HCT116 (cell line): ENCODE data around the gene POLR2I. TPM values are rescaled to one million over a fixed set of nuclear protein-coding genes. Genes with fewer than 3 reads are reported as not detected.

Source experiments
- ATAC-seq: fragments of 200-7000 bp; cut with Tn5 transposase; 2 replicates; pipeline ENCODE4 v1.9.1; 2020; ENCODE audit warnings: mild to moderate bottlenecking, moderate library complexity
- BruUV-seq: library from RNA; stranded (reverse); fragments of 400-500 nt; replicated peaks from 2 replicates; lab custom pipeline; 2021; lab: Mats Ljungman, UMichigan
- CTCF ChIA-PET: fragments of 300-600 bp; sonication (Branson Sonifier 250); formaldehyde crosslinking; loops from one replicate; lab custom pipeline; 2021; ENCODE audit warnings: antibody characterized with exemption; lab: Charles Lee
- POLR2A ChIA-PET: fragments of 300-600, 350-600 bp; sonication (Branson Sonifier 250); formaldehyde crosslinking; loops from one replicate; lab custom pipeline; 2021; ENCODE audit warnings: antibody characterized with exemption; lab: Charles Lee
- RAD21 ChIA-PET, 2 experiments: fragments of 300-600 bp; sonication (Branson Sonifier 250); formaldehyde crosslinking; loops; one replicate each; lab custom pipeline; 2023; ENCODE audit warnings: low total read pairs in 2 of 2; ENCODE audit not compliant: uncharacterized antibody in 2 of 2, unreplicated experiment in 2 of 2, low non-redundant PET in 1 of 2; lab: Charles Lee
- DNase-seq: peaks from one replicate; pipeline ENCODE4 v3.0.0-alpha.2; 2010; ENCODE audit warnings: low read depth, low spot score
- H2AFZ ChIP-seq: fragments of 200-600 bp; shearing (Covaris generic), sonication (generic); 2 replicates; pipeline ENCODE4 v1.6.1; 2017; ENCODE audit warnings: low read depth, mixed run types, mixed read lengths, antibody characterized with exemption, low read length; ENCODE audit not compliant: poor library complexity, severe bottlenecking
- H3K27ac ChIP-seq: 2 replicates; pipeline ENCODE4 v1.5.1; 2012; ENCODE audit warnings: low read depth, low read length
- H3K27me3 ChIP-seq: fragments of 200-600 bp; sonication (generic); 2 replicates; pipeline ENCODE4 v1.6.1; 2016; ENCODE audit warnings: mixed run types, low read length, mixed read lengths; ENCODE audit not compliant: insufficient read depth
- H3K36me3 ChIP-seq, 2 experiments: fragments of 200-500 bp in 1 of 2; fragments of 200-600 bp in 1 of 2; sonication (Bioruptor generic) in 1 of 2; sonication (generic) in 1 of 2; 2 replicates each; pipeline versions ENCODE4 v1.5.1 to v1.6.1; 2014 to 2016; ENCODE audit warnings: low read length in 2 of 2, inconsistent platforms in 1 of 2, mixed read lengths in 1 of 2, mixed run types in 1 of 2; ENCODE audit not compliant: insufficient read depth in 2 of 2, control insufficient read depth in 1 of 2
- H3K4me1 ChIP-seq, 2 experiments: fragments of 200-600 bp in 1 of 2; sonication (generic) in 1 of 2; 2 replicates each; pipeline versions ENCODE4 v1.5.1 to v1.6.1; 2012 to 2017; ENCODE audit warnings: low read length in 2 of 2, inconsistent platforms in 1 of 2, mild to moderate bottlenecking in 1 of 2, mixed read lengths in 1 of 2, mixed run types in 1 of 2, moderate library complexity in 1 of 2; ENCODE audit not compliant: insufficient read depth in 2 of 2, control insufficient read depth in 1 of 2
- H3K4me2 ChIP-seq: fragments of 200-600 bp; sonication (generic); 2 replicates; pipeline ENCODE4 v1.6.1; 2017; ENCODE audit warnings: mixed run types, low read length, mixed read lengths
- H3K4me3 ChIP-seq, 2 experiments: fragments of 200-600 bp in 1 of 2; sonication (generic) in 1 of 2; replicated peaks in 1 of 2; 2 replicates each; pipeline ENCODE4 v1.5.1; 2011 to 2016; ENCODE audit warnings: low read length in 2 of 2, control low read depth in 1 of 2, low read depth in 1 of 2, mild to moderate bottlenecking in 1 of 2, mixed read lengths in 1 of 2, mixed run types in 1 of 2
- H3K79me2 ChIP-seq: fragments of 200-600 bp; sonication (generic); 2 replicates; pipeline ENCODE4 v1.6.1; 2017; ENCODE audit warnings: mild to moderate bottlenecking, mixed run types, low read length, moderate library complexity, mixed read lengths; ENCODE audit not compliant: insufficient read depth
- H3K9ac ChIP-seq: fragments of 200-600 bp; sonication (generic); 2 replicates; pipeline ENCODE4 v1.6.1; 2016; ENCODE audit warnings: low read length, mixed read lengths
- H3K9me2 ChIP-seq: fragments of 200-600 bp; sonication (generic), shearing (Covaris generic); 2 replicates; pipeline ENCODE4 v1.6.1; 2017; ENCODE audit warnings: mixed run types, mild to moderate bottlenecking, moderate library complexity; ENCODE audit not compliant: insufficient read depth
- H3K9me3 ChIP-seq, 2 experiments: fragments of 200-500 bp in 1 of 2; fragments of 200-600 bp in 1 of 2; sonication (Bioruptor generic) in 1 of 2; sonication (generic) in 1 of 2; 2 replicates each; pipeline ENCODE4 v1.6.1; 2014 to 2017; ENCODE audit warnings: low read length in 2 of 2, mixed read lengths in 2 of 2, inconsistent platforms in 1 of 2, low read depth in 1 of 2, mild to moderate bottlenecking in 1 of 2, mixed run types in 1 of 2, moderate library complexity in 1 of 2; ENCODE audit not compliant: control insufficient read depth in 1 of 2, insufficient read depth in 1 of 2
- H4K20me1 ChIP-seq: fragments of 200-600 bp; sonication (generic), shearing (Covaris generic); 2 replicates; pipeline ENCODE4 v1.6.1; 2017; ENCODE audit warnings: mixed run types, mild to moderate bottlenecking, moderate library complexity; ENCODE audit not compliant: insufficient read depth
- CEBPB ChIP-seq: IDR thresholded peaks from 2 replicates; pipeline ENCODE4 v1.6.1; 2012; ENCODE audit warnings: low read depth
- CTCF ChIP-seq, 3 experiments: fragments of 200-600 bp in 1 of 3; sonication (generic) in 1 of 3; IDR thresholded peaks in 2 of 3; conservative IDR thresholded peaks in 1 of 3; 2 replicates each; pipeline ENCODE4 v1.5.1; 2012 to 2017; ENCODE audit warnings: low read depth in 2 of 3, low read length in 2 of 3, antibody characterized with exemption in 1 of 3, borderline replicate concordance in 1 of 3, control low read depth in 1 of 3, mild to moderate bottlenecking in 1 of 3, mixed read lengths in 1 of 3, mixed run types in 1 of 3, moderate library complexity in 1 of 3; ENCODE audit not compliant: insufficient read depth in 1 of 3
- EGR1 ChIP-seq: IDR thresholded peaks from 2 replicates; pipeline ENCODE4 v1.6.1; 2012; ENCODE audit warnings: low read depth
- EZH2phosphoT487 ChIP-seq: fragments of 200-600 bp; IDR thresholded peaks from 2 replicates; pipeline ENCODE4 v1.6.1; 2018; ENCODE audit warnings: antibody characterized with exemption, borderline replicate concordance
- FOSL1 ChIP-seq: IDR thresholded peaks from 2 replicates; pipeline ENCODE4 v1.6.1; 2012; ENCODE audit warnings: low read depth
- RAD21 ChIP-seq: IDR thresholded peaks from 2 replicates; pipeline ENCODE4 v1.6.1; 2012; ENCODE audit warnings: low read depth, mild to moderate bottlenecking
- SP1 ChIP-seq: IDR thresholded peaks from 2 replicates; pipeline ENCODE4 v1.6.1; 2012; ENCODE audit warnings: low read depth
- SRF ChIP-seq: IDR thresholded peaks from 2 replicates; pipeline ENCODE4 v1.6.1; 2012; ENCODE audit warnings: low read depth
- ZNF274 ChIP-seq: fragments of 200-500 bp; sonication (Bioruptor generic); IDR thresholded peaks from 2 replicates; pipeline ENCODE4 v1.6.1; 2014; ENCODE audit warnings: mild to moderate bottlenecking, low read depth, low read length, inconsistent platforms
- intact Hi-C: fragments of 100-400 bp; cut with micrococcal nuclease; formaldehyde crosslinking; loops from 2 replicates; pipeline ENCODE4 v1.10.0; 2022
- total RNA-seq: library from RNA; stranded (reverse); gene quantifications from one replicate; pipeline ENCODE4 v1.2.1, GENCODE V29; 2021; ENCODE audit not compliant: unreplicated experiment
- TF ChIP-seq, protein P1 (sequence below): IDR thresholded peaks from 2 replicates; pipeline ENCODE4 v1.6.1; 2012; ENCODE audit warnings: low read depth

The POLR2I gene
- total RNA-seq, 1 experiment from 2014 or later, result 108 TPM

DNA sequence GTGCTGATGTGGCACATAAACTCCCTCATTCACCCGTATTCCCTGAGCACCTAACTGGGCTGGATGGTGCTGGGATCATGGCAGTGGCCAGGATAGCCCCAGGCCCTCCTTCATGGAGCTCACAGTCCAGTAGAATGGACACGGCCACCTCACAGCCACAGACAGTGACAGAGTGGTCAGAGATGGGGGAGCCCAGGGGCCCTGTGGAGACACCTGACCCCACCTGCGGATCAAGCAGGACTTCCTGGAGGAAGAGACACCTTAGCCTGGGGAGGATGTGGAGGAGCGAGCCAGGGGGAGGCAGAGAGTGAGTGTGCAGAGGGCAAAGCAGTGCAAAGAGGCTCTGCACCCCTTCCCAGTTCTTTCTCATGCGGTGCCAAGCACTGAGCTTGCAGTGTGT, 24.8 kb downstream of the POLR2I start:
- POLR2A ChIA-PET, result no interaction called here
- RAD21 ChIA-PET, result no interaction called here
- DNase-seq (no peak), ATAC-seq (no peak)
- Histone ChIP-seq H3K9me2 (no peaks in the 10 kb centered on the region), H2AFZ (no peak overlapping the region), H3K9me3 (no peaks in the 10 kb centered on the region), H3K4me1 (no peaks in the 10 kb centered on the region), H3K4me2 (no peak overlapping the region), H4K20me1 (no peaks in the 10 kb centered on the region), H3K79me2 (no peaks in the 10 kb centered on the region), H3K27me3 (no peaks in the 10 kb centered on the region), H3K4me3 (no peak overlapping the region), H3K27ac (no peak overlapping the region), H3K9ac (no peak overlapping the region), H3K36me3 (peaks cover 9 to 37% of the 10 kb centered on the region in 2 experiments)
- intact Hi-C loops, result no loop called here
- TF ChIP-seq SRF, result no peak
- TF ChIP-seq SP1, result no peak
- no peak for TF ChIP-seq CTCF (IDR thresholded peaks at IDR 0.05 in 2 of 3, conservative IDR thresholded peaks at IDR 0.05 in 1 of 3; ENCODE audit: borderline replicate concordance in 1 of 3, insufficient read depth in 1 of 3, low read depth in 2 of 3, low read length in 2 of 3)
- no peak for TF ChIP-seq FOSL1
- TF ChIP-seq, protein P1, sequence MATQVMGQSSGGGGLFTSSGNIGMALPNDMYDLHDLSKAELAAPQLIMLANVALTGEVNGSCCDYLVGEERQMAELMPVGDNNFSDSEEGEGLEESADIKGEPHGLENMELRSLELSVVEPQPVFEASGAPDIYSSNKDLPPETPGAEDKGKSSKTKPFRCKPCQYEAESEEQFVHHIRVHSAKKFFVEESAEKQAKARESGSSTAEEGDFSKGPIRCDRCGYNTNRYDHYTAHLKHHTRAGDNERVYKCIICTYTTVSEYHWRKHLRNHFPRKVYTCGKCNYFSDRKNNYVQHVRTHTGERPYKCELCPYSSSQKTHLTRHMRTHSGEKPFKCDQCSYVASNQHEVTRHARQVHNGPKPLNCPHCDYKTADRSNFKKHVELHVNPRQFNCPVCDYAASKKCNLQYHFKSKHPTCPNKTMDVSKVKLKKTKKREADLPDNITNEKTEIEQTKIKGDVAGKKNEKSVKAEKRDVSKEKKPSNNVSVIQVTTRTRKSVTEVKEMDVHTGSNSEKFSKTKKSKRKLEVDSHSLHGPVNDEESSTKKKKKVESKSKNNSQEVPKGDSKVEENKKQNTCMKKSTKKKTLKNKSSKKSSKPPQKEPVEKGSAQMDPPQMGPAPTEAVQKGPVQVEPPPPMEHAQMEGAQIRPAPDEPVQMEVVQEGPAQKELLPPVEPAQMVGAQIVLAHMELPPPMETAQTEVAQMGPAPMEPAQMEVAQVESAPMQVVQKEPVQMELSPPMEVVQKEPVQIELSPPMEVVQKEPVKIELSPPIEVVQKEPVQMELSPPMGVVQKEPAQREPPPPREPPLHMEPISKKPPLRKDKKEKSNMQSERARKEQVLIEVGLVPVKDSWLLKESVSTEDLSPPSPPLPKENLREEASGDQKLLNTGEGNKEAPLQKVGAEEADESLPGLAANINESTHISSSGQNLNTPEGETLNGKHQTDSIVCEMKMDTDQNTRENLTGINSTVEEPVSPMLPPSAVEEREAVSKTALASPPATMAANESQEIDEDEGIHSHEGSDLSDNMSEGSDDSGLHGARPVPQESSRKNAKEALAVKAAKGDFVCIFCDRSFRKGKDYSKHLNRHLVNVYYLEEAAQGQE, result no peak
- TF ChIP-seq CEBPB, result no peak
- no peak for TF ChIP-seq RAD21
- TF ChIP-seq EZH2phosphoT487, result no peak
- no peak for TF ChIP-seq ZNF274
- TF ChIP-seq EGR1, result no peak
- BruUV-seq, result no TSS peak
- CTCF ChIA-PET, result no interaction called here
